ENCODE measurements around the gene SHC4.

GRCh38 chr15:48869966-48870365 is 93.8 kb downstream of the SHC4 start:
- TF ChIP-seq CTCF (IDR thresholded peaks at IDR 0.05), result no peak
- TF ChIP-seq TEAD4 (CRISPR knock-in tag; IDR thresholded peaks at IDR 0.05), result no peak
- TF ChIP-seq ZNF532 (CRISPR knock-in tag; IDR thresholded peaks at IDR 0.05; ENCODE audit: borderline replicate concordance), result no peak
